ENCODE measurements around the gene CABP7. TPM values are rescaled to one million over a fixed set of nuclear protein-coding genes. Genes with fewer than 3 reads are reported as not detected.

CABP7 gene
- total RNA-seq, 2 experiments from 2014 or later: 0.09 TPM; not detected in 1

GRCh38 chr22:29768052-29768693 lies 48.4 kb downstream of the CABP7 start:
- POLR2A ChIA-PET: no interaction called here
- Mint-ChIP-seq H3K4me1 (peaks cover 24% of the 10 kb centered on the region), H3K27me3 (no peaks in the 10 kb centered on the region), H3K9me3 (no peaks in the 10 kb centered on the region), H3K36me3 (peaks cover 21% of the 10 kb centered on the region), H3K27ac (peak overlapping the region; percentile 90), H3K4me3 (peak overlapping the region; percentile 91)
- ATAC-seq (ENCODE audit: low read depth) (no peak), DNase-seq (no peak)

- no peak overlapping the region for H3K27ac Mint-ChIP-seq
- no peaks in the 10 kb centered on the region for H3K27me3 Mint-ChIP-seq
- H3K4me3 Mint-ChIP-seq: no peak overlapping the region
- ATAC-seq (ENCODE audit: low read depth) (no peak), DNase-seq (no peak)
- H3K4me1 Mint-ChIP-seq: peaks cover 20% of the 10 kb centered on the region
- H3K36me3 Mint-ChIP-seq: peaks cover 21% of the 10 kb centered on the region
- H3K9me3 Mint-ChIP-seq: no peaks in the 10 kb centered on the region
- POLR2A ChIA-PET: no interaction called here
These were observed 50.0 kb downstream of the CABP7 start for GRCh38 chr22:29769723-29770321.

- H3K36me3 Mint-ChIP-seq: peaks cover 17% of the 10 kb centered on the region
- no peak overlapping the region for H3K27ac Mint-ChIP-seq
- H3K4me3 Mint-ChIP-seq: no peak overlapping the region
- DNase-seq (no peak), ATAC-seq (ENCODE audit: low read depth) (no peak)
- POLR2A ChIA-PET: interaction anchor here (0.8 kb wide), 1 partner anchor 315 kb away, joined by 3 read pairs; no protein-coding TSS in a partner anchor
- H3K4me1 Mint-ChIP-seq: peaks cover 10% of the 10 kb centered on the region
- H3K27me3 Mint-ChIP-seq: no peaks in the 10 kb centered on the region
- H3K9me3 Mint-ChIP-seq: no peaks in the 10 kb centered on the region
These were observed 52.4 kb downstream of the CABP7 start for GRCh38 chr22:29772170-29772641.

GRCh38 chr22:29773233-29773632 lies 53.4 kb downstream of the CABP7 start:
- H3K27me3 Mint-ChIP-seq: no peaks in the 10 kb centered on the region
- H3K9me3 Mint-ChIP-seq: no peaks in the 10 kb centered on the region
- no peak overlapping the region for H3K27ac Mint-ChIP-seq
- POLR2A ChIA-PET: no interaction called here
- H3K4me1 Mint-ChIP-seq: peaks cover 6% of the 10 kb centered on the region
- DNase-seq: no peak
- no peak overlapping the region for H3K4me3 Mint-ChIP-seq
- peaks cover 13% of the 10 kb centered on the region for H3K36me3 Mint-ChIP-seq
- no peak for ATAC-seq (ENCODE audit: low read depth)

- H3K4me3 Mint-ChIP-seq: no peak overlapping the region
- no peaks in the 10 kb centered on the region for H3K36me3 Mint-ChIP-seq
- no peaks in the 10 kb centered on the region for H3K9me3 Mint-ChIP-seq
- no peak for ATAC-seq (ENCODE audit: low read depth)
- POLR2A ChIA-PET: no interaction called here
- H3K27me3 Mint-ChIP-seq: peaks cover 2% of the 10 kb centered on the region
- no peak for DNase-seq
- no peak overlapping the region for H3K27ac Mint-ChIP-seq
- no peaks in the 10 kb centered on the region for H3K4me1 Mint-ChIP-seq
These were observed 60.4 kb downstream of the CABP7 start for GRCh38 chr22:29780220-29780619.

GRCh38 chr22:29780748-29781676 lies 61.2 kb downstream of the CABP7 start:
- H3K4me3 Mint-ChIP-seq: no peak overlapping the region
- no peak for DNase-seq
- H3K4me1 Mint-ChIP-seq: no peaks in the 10 kb centered on the region
- ATAC-seq (ENCODE audit: low read depth): no peak
- H3K9me3 Mint-ChIP-seq: no peaks in the 10 kb centered on the region
- H3K27ac Mint-ChIP-seq: no peak overlapping the region
- H3K27me3 Mint-ChIP-seq: peaks cover 2% of the 10 kb centered on the region
- H3K36me3 Mint-ChIP-seq: no peaks in the 10 kb centered on the region
- POLR2A ChIA-PET: no interaction called here

Other genes with a start within 250 kb of the CABP7 start
- gene NEFH, start 239.8 kb upstream of the CABP7 start, total RNA-seq: 1 to 10 TPM; 1.8 TPM
- gene THOC5, start 166.2 kb upstream of the CABP7 start, total RNA-seq: 10 to 100 TPM; 57.8 to 58.9 TPM
- gene NIPSNAP1, start 138.9 kb upstream of the CABP7 start, total RNA-seq: 10 to 100 TPM; 43.9 to 49.2 TPM
- gene NF2, start 116.4 kb upstream of the CABP7 start, total RNA-seq: 10 to 100 TPM; 41.3 to 43.4 TPM
- 10 to 100 TPM; 19.4 to 20.6 TPM for gene ZMAT5, start 47.0 kb downstream of the CABP7 start, total RNA-seq
- gene UQCR10, start 47.4 kb downstream of the CABP7 start, total RNA-seq: 10 to 100 TPM; 83.6 to 84.2 TPM
- gene ASCC2, start 118.3 kb downstream of the CABP7 start, total RNA-seq: 10 to 100 TPM; 88.6 to 91.5 TPM
- gene MTMR3, start 163.2 kb downstream of the CABP7 start, total RNA-seq: 10 to 100 TPM; 33.9 to 40.8 TPM